SK-N-SH (cell line): ENCODE data around the gene SGPP2. TPM values are rescaled to one million over a fixed set of nuclear protein-coding genes. Genes with fewer than 3 reads are reported as not detected.

ENCODE experiments used
- CTCF ChIA-PET: fragments of 300-600, 350-600 bp; formaldehyde crosslinking; extraction: SDS; loops from one replicate; lab custom pipeline; 2021; lab: Yijun Ruan, JAX
- POLR2A ChIA-PET: fragments of 350-600 bp; sonication (Branson Sonifier 250); formaldehyde crosslinking; extraction: SDS; loops from one replicate; lab custom pipeline; 2020; ENCODE audit warnings: antibody characterized with exemption, inconsistent platforms; lab: Yijun Ruan, JAX
- DNase-seq: peaks from one replicate; pipeline ENCODE4 v3.0.0; 2012
- H2AFZ ChIP-seq: fragments of 200-600 bp; sonication (generic); 2 replicates; pipeline ENCODE4 v1.8.1; 2016; ENCODE audit warnings: antibody characterized with exemption, mild to moderate bottlenecking, low read depth
- H3F3A ChIP-seq: fragments of 200-600 bp; sonication (generic); replicated peaks from 2 replicates; pipeline ENCODE3; 2016; ENCODE audit warnings: antibody characterized with exemption, mild to moderate bottlenecking; ENCODE audit not compliant: insufficient read depth
- H3K27ac ChIP-seq, 2 experiments: fragments of 200-500 bp in 1 of 2; fragments of 200-600 bp in 1 of 2; sonication (Bioruptor generic) in 1 of 2; sonication (generic), shearing (Covaris generic) in 1 of 2; 2 replicates each; pipeline versions ENCODE4 v1.5.1 to v1.6.1; 2014 to 2016; ENCODE audit warnings: low read depth in 2 of 2, inconsistent platforms in 1 of 2, low read length in 1 of 2, mild to moderate bottlenecking in 1 of 2, mixed read lengths in 1 of 2
- H3K27me3 ChIP-seq: fragments of 200-600 bp; sonication (generic), shearing (Covaris generic); 2 replicates; pipeline ENCODE4 v1.6.1; 2016; ENCODE audit warnings: mixed run types; ENCODE audit not compliant: insufficient read depth
- H3K36me3 ChIP-seq, 2 experiments: fragments of 200-500 bp in 1 of 2; fragments of 200-600 bp in 1 of 2; sonication (Bioruptor generic) in 1 of 2; sonication (generic) in 1 of 2; replicated peaks in 1 of 2; 2 replicates each; pipeline versions ENCODE3 to v1.5.1; 2014 to 2016; ENCODE audit warnings: low read length in 1 of 2, mild to moderate bottlenecking in 1 of 2; ENCODE audit not compliant: insufficient read depth in 2 of 2, control insufficient read depth in 1 of 2
- H3K4me1 ChIP-seq, 2 experiments: fragments of 200-500 bp in 1 of 2; fragments of 200-600 bp in 1 of 2; sonication (Bioruptor generic) in 1 of 2; sonication (generic), shearing (Covaris generic) in 1 of 2; 2 replicates each; pipeline versions ENCODE4 v1.5.1 to v1.6.1; 2014 to 2016; ENCODE audit warnings: low read depth in 1 of 2, low read length in 1 of 2, mixed run types in 1 of 2; ENCODE audit not compliant: insufficient read depth in 2 of 2, control insufficient read depth in 1 of 2
- H3K4me2 ChIP-seq: fragments of 200-600 bp; sonication (generic), shearing (Covaris generic); 2 replicates; pipeline ENCODE4 v1.6.1; 2017; ENCODE audit warnings: mixed run types
- H3K4me3 ChIP-seq, 2 experiments: fragments of 200-500 bp in 1 of 2; fragments of 200-600 bp in 1 of 2; sonication (Bioruptor generic) in 1 of 2; sonication (generic), shearing (Covaris generic) in 1 of 2; 2 replicates each; pipeline versions ENCODE4 v1.5.1 to v1.8.1; 2014 to 2016; ENCODE audit warnings: low read depth in 2 of 2, inconsistent platforms in 1 of 2, low read length in 1 of 2, mild to moderate bottlenecking in 1 of 2, mixed read lengths in 1 of 2, moderate library complexity in 1 of 2
- H3K79me2 ChIP-seq: fragments of 200-600 bp; sonication (generic); 2 replicates; pipeline ENCODE4 v1.8.1; 2017; ENCODE audit warnings: mild to moderate bottlenecking; ENCODE audit not compliant: insufficient read depth
- H3K9ac ChIP-seq: fragments of 200-600 bp; sonication (generic); 2 replicates; pipeline ENCODE4 v1.6.1; 2017; ENCODE audit warnings: mixed run types
- H3K9me2 ChIP-seq: fragments of 200-600 bp; sonication (generic); 2 replicates; pipeline ENCODE4 v1.6.1; 2017; ENCODE audit warnings: mixed run types
- H3K9me3 ChIP-seq: fragments of 200-600 bp; sonication (generic); 2 replicates; pipeline ENCODE4 v1.6.1; 2017; ENCODE audit warnings: mixed run types, mild to moderate bottlenecking, moderate library complexity
- H4K20me1 ChIP-seq: fragments of 200-600 bp; sonication (generic); 2 replicates; pipeline ENCODE4 v1.6.1; 2017; ENCODE audit warnings: mild to moderate bottlenecking, mixed run types; ENCODE audit not compliant: insufficient read depth
- CHD2 ChIP-seq: fragments of 150-350 bp; IDR thresholded peaks from 2 replicates; pipeline ENCODE4 v1.6.1; 2018; ENCODE audit warnings: low read length; ENCODE audit not compliant: partially characterized antibody
- CTCF ChIP-seq: fragments of 200-600 bp; sonication (generic); IDR thresholded peaks from 2 replicates; pipeline ENCODE4 v1.6.1; 2017; ENCODE audit warnings: antibody characterized with exemption, mild to moderate bottlenecking, moderate library complexity
- EP300 ChIP-seq, 2 experiments: IDR thresholded peaks; 2 replicates each; pipeline versions ENCODE4 v1.4.0 to v1.6.1; 2012; ENCODE audit warnings: borderline replicate concordance in 1 of 2, low read depth in 1 of 2, low read length in 1 of 2
- FOSL2 ChIP-seq: IDR thresholded peaks from 2 replicates; pipeline ENCODE4 v1.4.0; 2012; ENCODE audit warnings: low read depth, mild to moderate bottlenecking, moderate library complexity, borderline replicate concordance
- FOXJ3 ChIP-seq: sonication (generic); formaldehyde crosslinking; IDR thresholded peaks from 2 replicates; pipeline ENCODE4 v1.5.1; 2020; ENCODE audit warnings: mild to moderate bottlenecking, missing genetic modification reagents
- GABPA ChIP-seq: IDR thresholded peaks from 2 replicates; pipeline ENCODE4 v1.4.0; 2012; ENCODE audit warnings: low read depth, mild to moderate bottlenecking
- GATA2 ChIP-seq: sonication (generic); formaldehyde crosslinking; IDR thresholded peaks from 2 replicates; pipeline ENCODE4 v1.5.0; 2020; ENCODE audit warnings: mild to moderate bottlenecking, missing genetic modification reagents
- MEF2A ChIP-seq: IDR thresholded peaks from 2 replicates; pipeline ENCODE4 v1.4.0; 2012; ENCODE audit warnings: low read depth, borderline replicate concordance
- MXI1 ChIP-seq: IDR thresholded peaks from 2 replicates; pipeline ENCODE4 v1.6.1; 2012; ENCODE audit warnings: mild to moderate bottlenecking, low read depth, low read length, improper control_type of control experiment
- NFIC ChIP-seq: IDR thresholded peaks from 2 replicates; pipeline ENCODE4 v1.4.0; 2012; ENCODE audit warnings: borderline replicate concordance
- POLR2AphosphoS5 ChIP-seq: IDR thresholded peaks from 2 replicates; pipeline ENCODE4 v1.6.1; 2012; ENCODE audit warnings: low read depth, low read length
- RAD21 ChIP-seq: IDR thresholded peaks from 2 replicates; pipeline ENCODE4 v1.6.1; 2012; ENCODE audit warnings: mild to moderate bottlenecking, low read length
- RCOR1 ChIP-seq: fragments of 150-350 bp; IDR thresholded peaks from 2 replicates; pipeline ENCODE4 v1.6.1; 2017; ENCODE audit warnings: antibody characterized with exemption, low read length
- REST ChIP-seq: IDR thresholded peaks from 2 replicates; pipeline ENCODE4 v1.6.1; 2012; ENCODE audit warnings: mild to moderate bottlenecking, low read depth, low read length, moderate library complexity
- SMC3 ChIP-seq: IDR thresholded peaks from 2 replicates; pipeline ENCODE4 v1.6.1; 2012; ENCODE audit warnings: low read depth, low read length, improper control_type of control experiment
- TAF1 ChIP-seq: IDR thresholded peaks from 2 replicates; pipeline ENCODE4 v1.6.1; 2012; ENCODE audit warnings: low read depth, mild to moderate bottlenecking, low read length, moderate library complexity, borderline replicate concordance
- TCF12 ChIP-seq: IDR thresholded peaks from 2 replicates; pipeline ENCODE4 v1.4.0; 2012
- TEAD4 ChIP-seq: IDR thresholded peaks from 2 replicates; pipeline ENCODE4 v1.4.0; 2012; ENCODE audit warnings: mild to moderate bottlenecking, borderline replicate concordance; ENCODE audit not compliant: insufficient read depth
- USF2 ChIP-seq: fragments of 150-350 bp; IDR thresholded peaks from 2 replicates; pipeline ENCODE4 v1.6.1; 2017; ENCODE audit warnings: antibody characterized with exemption, low read length, low read depth, borderline replicate concordance
- ZBTB33 ChIP-seq: IDR thresholded peaks from 2 replicates; pipeline ENCODE4 v1.4.0; 2012; ENCODE audit warnings: low read depth, borderline replicate concordance
- WGBS: methylation state at CpG from one replicate; pipeline ENCODE4 v1.1.6; 2017; ENCODE audit warnings: low lambda C conversion rate; 5-methylcytosine and 5-hydroxymethylcytosine counted together
- polyA plus RNA-seq, 3 experiments: library from polyadenylated mRNA; depleted of rRNA; stranded (reverse); fragments of >200 nt; gene quantifications; 2 replicates each; pipeline ENCODE4 v1.2.3, GENCODE V29; 2012

SGPP2 gene
- polyA plus RNA-seq, 1 of the 3 experiments (the other 2 are of a cell fraction), result 0.03 TPM

- WGBS, result 97% methylated on average over 6 of the region's 6 CpGs
- ChIA-PET CTCF (interaction anchor here (0.6 to 1.2 kb wide), 4 partner anchors 12 to 248 kb away, joined by 3 read pairs; a partner anchor contains a TSS), POLR2A (no interaction called here)
- no peak overlapping the region for H3K4me3 ChIP-seq
- no peaks in the 10 kb centered on the region for H3K27me3 ChIP-seq
- H3K4me2 ChIP-seq, result no peak overlapping the region
- peaks cover 0 to 8% of the 10 kb centered on the region in 2 experiments; a peak in 1 of 4 replicates for H3K4me1 ChIP-seq
- peaks cover 13% of the 10 kb centered on the region for H3F3A ChIP-seq
- no peaks in the 10 kb centered on the region for H4K20me1 ChIP-seq
- no peaks in the 10 kb centered on the region for H3K9me3 ChIP-seq
- H3K9ac ChIP-seq, result no peak overlapping the region
- no peak for DNase-seq
- TF ChIP-seq ZBTB33 (no peak), TEAD4 (no peak), EP300 (IDR thresholded peaks at IDR 0.05; ENCODE audit: borderline replicate concordance in 1 of 2, low read depth in 1 of 2, low read length in 1 of 2) (no peak), GABPA (no peak), POLR2AphosphoS5 (no peak), MEF2A (no peak)
- H3K36me3 ChIP-seq, result peaks cover 13 to 22% of the 10 kb centered on the region in 2 experiments
- no peak overlapping the region for H2AFZ ChIP-seq
- H3K79me2 ChIP-seq, result no peaks in the 10 kb centered on the region
- no peak overlapping the region for H3K27ac ChIP-seq
- no peaks in the 10 kb centered on the region for H3K9me2 ChIP-seq
Observed at GRCh38 chr2:222566229-222566628, 141.9 kb downstream of the SGPP2 start.

- peaks cover 13% of the 10 kb centered on the region for H3F3A ChIP-seq
- H4K20me1 ChIP-seq, result no peaks in the 10 kb centered on the region
- H3K9ac ChIP-seq, result no peak overlapping the region
- H3K36me3 ChIP-seq, result peaks cover 20 to 26% of the 10 kb centered on the region in 2 experiments
- DNase-seq, result no peak
- H2AFZ ChIP-seq, result no peak overlapping the region
- no peaks in the 10 kb centered on the region for H3K9me3 ChIP-seq
- H3K4me2 ChIP-seq, result peak overlapping the region; percentile 30; the same call in 1 of the 2 replicates
- no peaks in the 10 kb centered on the region for H3K9me2 ChIP-seq
- CTCF ChIA-PET, result interaction anchor here (1.4 kb wide), 1 partner anchor 251 kb away, joined by 6 read pairs; no protein-coding TSS in a partner anchor
- peaks cover 3 to 18% of the 10 kb centered on the region in 2 experiments; a peak in 3 of 4 replicates for H3K4me1 ChIP-seq
- no peaks in the 10 kb centered on the region for H3K79me2 ChIP-seq
- H3K27me3 ChIP-seq, result no peaks in the 10 kb centered on the region
- no peak overlapping the region for H3K4me3 ChIP-seq
- POLR2A ChIA-PET, result no interaction called here
- 25% methylated on average over 4 of the region's 4 CpGs for WGBS
- no peak overlapping the region; a peak in 1 of 4 replicates for H3K27ac ChIP-seq
- TF ChIP-seq FOSL2, result no peak
- TF ChIP-seq CTCF, result no peak
- no peak for TF ChIP-seq GATA2 (CRISPR knock-in tag)
- no peak for TF ChIP-seq TEAD4
- no peak for TF ChIP-seq TAF1
- no peak for TF ChIP-seq RAD21
- no peak for TF ChIP-seq CHD2
- no peak for TF ChIP-seq GABPA
- no peak for TF ChIP-seq SMC3
- no peak for TF ChIP-seq USF2
- TF ChIP-seq MXI1, result no peak
- TF ChIP-seq FOXJ3 (CRISPR knock-in tag), result no peak
- TF ChIP-seq RCOR1, result no peak
- no peak for TF ChIP-seq REST
- TF ChIP-seq TCF12, result peak; percentile 17; the same call in 1 of the 2 replicates
- TF ChIP-seq NFIC, result peak; percentile 76
Observed at GRCh38 chr2:222568865-222569264, 144.5 kb downstream of the SGPP2 start.
